Activated T-helper 9 cell treated with anti-CD3 and anti-CD28 coated beads, Interleukin-2, amount 50 U/mL, for 16 hours (primary cell): ENCODE results near the gene PCNP.
"Not testable (repeated sequence)": the region's sequence is repeated elsewhere in the genome, so short reads cannot be mapped to it uniquely, and the experiment has no call there.

Experiments
- DNase-seq: peaks from one replicate; pipeline ENCODE4 v3.0.0-alpha.2; 2020; ENCODE audit warnings: low read depth

The PCNP gene, protein sequence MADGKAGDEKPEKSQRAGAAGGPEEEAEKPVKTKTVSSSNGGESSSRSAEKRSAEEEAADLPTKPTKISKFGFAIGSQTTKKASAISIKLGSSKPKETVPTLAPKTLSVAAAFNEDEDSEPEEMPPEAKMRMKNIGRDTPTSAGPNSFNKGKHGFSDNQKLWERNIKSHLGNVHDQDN

DNA sequence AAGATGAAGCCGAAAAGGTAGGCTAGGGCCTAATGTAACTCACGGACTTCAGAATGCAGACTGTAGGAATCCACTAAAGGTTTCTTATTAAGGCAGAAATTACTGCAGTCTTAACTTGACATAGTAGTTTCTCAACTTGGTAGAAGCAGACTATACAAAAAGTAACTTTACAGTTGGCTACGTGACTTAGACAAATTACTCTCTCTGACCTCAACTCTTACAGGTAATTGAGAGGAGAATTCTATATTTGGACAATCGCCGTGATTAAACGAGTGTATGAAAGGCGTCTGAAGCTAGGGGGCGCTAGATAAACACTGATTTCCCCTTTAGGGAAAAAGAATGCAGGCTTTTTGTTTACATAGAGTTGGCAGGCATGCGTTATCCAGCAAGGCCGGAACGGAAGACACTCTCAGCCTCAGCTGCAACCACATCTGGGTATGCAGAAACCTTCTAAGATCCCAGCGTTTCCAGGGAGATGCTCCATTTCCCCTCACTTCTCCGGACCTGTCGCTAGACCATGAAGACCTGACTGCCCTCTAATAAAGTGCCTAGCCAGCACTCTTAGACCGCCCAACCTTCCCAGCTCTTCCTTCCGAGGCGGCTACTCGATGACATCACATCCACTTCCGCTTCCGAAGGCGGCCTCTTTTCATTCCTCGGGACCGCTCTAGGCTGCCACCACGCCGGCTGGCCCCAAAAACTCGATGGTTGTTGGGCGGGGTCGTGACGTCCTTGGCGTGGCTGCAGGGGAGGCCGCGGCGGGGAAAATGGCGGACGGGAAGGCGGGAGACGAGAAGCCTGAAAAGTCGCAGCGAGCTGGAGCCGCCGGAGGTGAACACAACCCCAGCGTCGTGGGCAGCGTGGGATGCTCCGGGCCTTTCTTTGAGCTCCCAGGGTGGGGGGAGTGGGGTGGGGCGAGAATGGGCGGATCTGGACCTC, at the start of gene PCNP:
Gene PCNP, plus strand, starts transcription at position 732 of the 939 bp plus-strand sequence. Its CDS starts 36 bp downstream, at position 768.
- DNase-seq = peak; percentile 97

DNA sequence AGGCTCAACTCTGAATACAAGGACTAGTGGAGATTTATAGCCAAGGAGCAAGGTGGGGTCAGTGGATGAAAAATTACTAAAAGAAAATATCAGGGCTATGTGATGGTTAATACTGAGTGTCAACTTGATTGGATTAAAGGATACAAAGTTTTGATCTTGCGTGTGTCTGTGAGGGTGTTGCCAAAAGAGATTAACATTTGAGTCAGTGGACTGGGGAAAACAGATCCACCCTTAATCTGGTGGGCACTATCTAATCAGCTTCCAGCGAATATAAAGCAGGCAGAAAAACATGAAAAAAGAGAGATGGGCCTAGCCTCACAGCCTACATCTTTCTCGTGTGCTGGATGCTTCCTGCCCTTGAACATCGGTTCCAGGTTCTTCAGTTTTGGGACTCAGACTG, 46.5 kb upstream of the PCNP start:
- DNase-seq = no peak

DNA sequence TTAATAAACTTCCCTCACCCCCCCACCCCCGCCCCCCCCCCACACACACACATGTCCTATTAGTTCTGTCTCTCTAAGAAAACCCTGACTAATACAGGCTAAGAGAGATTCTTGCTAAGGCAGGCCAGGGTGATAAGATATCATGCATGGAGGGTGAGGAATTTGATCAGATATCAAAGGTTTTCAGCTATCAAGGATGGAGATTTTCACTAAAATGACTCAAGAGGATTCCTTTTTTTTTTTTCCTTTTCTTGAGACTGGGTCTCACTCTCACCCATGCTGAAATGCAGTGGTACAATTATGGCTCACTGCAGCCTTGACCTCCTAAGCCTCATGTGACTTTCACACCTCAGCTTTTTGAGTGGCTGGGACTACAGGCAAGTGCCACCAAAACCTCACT, 46.1 kb upstream of the PCNP start:
- DNase-seq = no peak

DNA sequence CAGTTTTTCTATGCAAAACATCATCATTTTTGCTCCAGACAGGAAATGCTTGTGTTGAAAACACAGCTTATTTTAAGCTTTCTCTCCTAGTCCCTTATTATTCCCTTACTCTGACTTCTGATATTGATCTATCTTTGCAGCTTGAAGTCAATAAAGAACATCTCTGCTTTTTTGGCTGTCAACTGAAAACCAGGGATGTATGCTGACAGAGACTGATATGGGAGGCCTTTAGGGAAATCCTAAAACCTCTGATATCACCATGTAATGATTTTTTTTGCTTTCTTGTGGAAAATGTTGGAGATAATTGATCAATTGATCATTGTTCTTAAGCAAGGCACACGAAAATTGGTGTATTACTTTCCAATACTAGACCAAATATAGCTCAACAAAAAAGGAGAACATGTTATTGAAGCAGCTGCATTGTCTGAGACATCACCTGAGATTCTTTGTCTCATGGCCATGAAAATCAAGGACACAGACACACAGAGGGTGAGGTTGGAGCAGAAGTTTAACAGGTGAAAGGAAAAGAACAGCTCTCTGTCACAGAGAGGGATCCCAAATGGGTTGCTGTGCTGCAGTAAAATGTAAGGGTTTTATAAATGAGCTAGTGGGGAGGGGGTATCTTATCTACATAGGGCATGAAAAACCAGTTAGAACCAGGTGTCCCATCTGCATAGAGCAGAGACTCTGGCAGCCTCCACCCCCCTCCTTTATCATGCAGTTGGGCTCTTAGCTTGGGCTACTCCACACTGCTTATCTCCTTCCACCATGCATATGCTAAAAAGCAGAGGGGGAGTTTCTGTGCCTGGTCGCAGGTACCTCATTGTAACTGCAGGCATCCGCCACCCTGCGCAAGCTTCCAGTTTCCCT, 43.9 kb upstream of the PCNP start:
- DNase-seq = no peak

DNA sequence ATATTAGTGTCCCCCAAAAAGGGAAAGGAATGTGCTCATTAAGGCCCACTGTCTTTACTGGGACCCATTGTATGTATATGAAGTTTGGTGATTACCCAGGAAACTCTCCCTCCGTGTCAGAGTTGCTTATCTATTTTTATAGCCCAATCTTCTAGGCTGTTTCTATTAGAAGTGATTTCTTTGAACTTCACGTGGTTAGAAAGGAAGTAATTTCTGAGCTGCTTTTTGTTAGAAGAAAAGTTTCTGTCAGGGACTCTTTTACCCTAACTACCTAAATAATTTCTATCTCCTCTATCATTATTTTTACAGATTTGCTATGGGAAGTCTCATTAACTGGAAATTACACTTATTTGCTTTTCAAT, 43.3 kb upstream of the PCNP start:
- DNase-seq = no peak

DNA sequence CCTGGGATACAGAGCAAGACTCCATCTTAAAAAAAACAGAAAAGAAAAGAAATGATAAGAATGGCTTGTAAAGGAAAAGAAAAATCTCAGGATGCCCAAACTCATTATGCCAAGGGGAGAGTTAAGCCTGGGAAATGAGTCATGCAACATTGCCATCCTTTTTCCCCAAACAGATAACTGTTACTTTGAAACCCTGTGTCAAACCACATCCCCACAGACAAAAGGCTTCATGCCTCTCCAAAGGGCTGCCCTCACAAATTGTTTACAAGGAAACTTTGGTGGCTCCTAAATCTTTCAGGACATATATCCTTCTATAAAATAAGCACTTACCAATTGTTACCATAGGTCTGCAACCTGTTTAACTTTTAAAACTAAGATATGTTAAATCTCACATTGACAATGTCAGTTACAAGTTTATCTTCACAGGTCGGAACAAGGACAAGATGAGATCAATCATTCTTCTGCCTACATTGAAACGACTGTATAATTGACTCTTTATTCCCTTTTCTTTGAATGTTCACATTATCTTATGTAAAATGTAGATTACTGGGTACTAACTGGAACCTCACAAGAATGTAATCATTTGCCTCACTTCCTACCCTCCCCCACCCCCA, 42.4 kb upstream of the PCNP start:
- DNase-seq = no peak

DNA sequence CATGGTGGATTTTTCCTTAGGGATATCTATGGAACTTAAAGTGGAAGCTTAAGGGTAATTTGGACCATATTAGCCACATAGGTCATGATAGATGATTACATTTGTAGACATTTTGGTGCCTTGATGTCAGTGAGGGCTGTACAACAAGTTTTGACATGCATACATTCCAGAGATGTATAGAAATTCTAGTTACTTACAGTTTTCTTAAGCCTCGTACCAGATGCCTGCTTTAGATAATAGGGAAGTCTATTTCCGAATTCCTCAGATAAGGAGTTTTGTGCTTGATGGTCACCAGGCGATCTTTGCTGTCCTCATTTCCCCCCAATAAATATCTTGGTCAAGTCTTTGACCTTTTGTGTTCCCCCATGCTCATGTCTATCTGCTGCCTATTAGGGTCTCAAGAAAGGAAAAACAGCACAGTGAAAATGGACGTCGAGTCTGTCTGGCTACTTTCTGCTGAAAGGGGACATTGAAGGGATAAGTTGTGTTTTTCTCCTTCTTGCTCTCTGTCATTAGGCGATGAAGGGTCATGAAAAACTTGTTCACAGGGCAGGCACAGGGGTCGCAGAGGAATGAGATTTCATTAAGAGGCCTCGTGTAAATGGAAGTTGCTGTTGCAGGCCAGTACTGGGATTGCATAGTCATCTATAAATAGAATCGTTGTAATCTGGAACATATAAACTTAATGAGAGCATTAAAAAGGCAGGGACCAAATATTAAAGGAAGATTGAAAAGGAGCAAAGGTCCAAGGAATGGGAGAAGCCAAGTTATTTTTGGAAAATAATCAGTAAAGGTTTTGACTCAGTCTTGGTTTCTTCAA, 41.0 kb upstream of the PCNP start:
- no peak for DNase-seq

DNA sequence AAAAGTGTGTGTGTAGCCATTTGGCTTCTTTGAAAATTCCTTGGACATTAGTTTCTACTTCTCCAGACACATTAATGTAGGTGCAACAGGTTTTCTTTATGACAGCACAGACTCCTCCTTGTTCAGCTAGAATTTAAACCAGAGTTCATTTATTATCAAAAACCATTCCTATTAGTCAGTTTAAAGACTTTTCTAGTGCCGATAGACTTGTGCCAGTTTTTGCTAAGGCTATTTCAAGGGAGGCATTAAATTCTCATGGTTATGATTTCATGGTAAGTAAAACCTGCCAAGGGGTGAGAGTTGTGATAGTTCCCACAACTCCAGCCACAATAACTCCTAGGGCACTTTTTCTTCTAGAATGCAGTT, 40.4 kb upstream of the PCNP start:
- no peak for DNase-seq

DNA sequence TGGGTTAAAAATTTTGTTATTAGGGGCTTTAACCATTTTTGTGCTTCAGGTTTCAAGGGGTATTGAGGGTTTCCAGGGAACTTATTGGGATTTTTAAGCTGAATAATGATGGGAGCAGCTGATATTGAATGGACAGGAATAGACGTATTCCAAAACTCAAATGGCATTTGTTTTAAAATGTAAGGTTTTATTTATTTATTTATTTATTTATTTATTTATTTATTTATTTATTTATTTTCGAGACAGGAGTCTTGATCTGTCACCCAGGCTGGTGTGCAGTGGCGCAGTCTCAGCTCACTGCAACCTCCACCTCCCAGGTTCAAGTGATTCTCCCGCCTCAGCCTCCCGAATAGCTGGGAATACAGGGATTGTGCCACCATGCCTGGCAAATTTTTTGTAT, 38.8 kb upstream of the PCNP start:
- DNase-seq = no peak

DNA sequence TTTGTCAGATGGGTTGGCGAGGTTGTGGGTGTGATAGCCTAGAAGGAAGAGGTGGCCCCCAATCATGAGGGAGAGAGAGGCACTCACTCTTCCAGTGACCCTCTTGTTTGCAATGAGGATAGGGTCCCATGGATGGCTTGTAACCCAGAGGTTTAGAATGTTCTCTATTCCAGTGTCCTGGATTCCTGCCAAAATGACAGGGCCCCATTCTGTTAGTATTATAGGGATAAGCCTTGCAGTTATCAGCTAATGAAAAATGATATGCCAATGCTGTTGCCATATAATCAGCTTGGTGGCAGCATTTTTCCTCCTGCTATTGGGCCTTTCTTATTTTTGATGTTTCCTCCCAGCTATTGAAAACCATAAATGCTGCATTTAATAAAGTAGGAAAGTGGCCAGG, 37.7 kb upstream of the PCNP start:
- no peak for DNase-seq

DNA sequence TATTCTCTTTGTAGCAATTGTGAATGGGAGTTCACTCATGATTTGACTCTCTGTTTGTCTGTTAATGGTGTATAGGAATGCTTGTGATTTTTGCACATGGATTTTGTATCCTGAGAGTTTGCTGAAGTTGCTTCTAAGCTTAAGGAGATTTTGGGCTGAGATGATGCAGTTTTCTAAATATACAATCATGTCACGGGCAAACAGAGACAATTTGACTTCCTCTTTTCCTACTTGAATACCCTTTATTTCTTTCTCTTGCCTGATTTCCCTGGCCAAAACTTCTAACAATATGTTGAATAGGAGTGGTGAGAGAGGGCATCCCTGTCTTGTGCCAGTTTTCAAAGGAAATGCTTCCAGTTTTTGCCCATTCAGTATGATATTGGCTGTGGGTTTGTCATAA, 37.0 kb upstream of the PCNP start:
- DNase-seq = not testable (repeated sequence)

DNA sequence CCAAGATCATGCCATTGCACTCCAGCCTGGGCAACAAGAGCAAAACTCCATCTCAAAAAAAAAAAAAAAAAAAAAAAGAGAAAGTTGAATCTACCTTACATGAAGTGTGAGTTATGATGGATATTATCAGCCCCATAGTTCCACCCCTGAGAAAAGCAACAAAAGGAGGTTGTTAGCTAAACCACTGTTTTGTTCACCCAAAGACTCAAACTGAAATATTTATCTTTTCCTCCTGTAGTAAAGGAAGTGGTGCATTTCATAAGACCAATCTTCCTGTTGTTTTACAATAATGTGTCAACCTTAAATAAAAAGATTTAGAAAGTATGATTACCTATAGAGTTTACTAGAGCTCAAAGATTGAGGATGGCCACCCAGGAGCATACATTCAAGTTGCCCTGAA, 31.0 kb upstream of the PCNP start:
- DNase-seq = no peak

DNA sequence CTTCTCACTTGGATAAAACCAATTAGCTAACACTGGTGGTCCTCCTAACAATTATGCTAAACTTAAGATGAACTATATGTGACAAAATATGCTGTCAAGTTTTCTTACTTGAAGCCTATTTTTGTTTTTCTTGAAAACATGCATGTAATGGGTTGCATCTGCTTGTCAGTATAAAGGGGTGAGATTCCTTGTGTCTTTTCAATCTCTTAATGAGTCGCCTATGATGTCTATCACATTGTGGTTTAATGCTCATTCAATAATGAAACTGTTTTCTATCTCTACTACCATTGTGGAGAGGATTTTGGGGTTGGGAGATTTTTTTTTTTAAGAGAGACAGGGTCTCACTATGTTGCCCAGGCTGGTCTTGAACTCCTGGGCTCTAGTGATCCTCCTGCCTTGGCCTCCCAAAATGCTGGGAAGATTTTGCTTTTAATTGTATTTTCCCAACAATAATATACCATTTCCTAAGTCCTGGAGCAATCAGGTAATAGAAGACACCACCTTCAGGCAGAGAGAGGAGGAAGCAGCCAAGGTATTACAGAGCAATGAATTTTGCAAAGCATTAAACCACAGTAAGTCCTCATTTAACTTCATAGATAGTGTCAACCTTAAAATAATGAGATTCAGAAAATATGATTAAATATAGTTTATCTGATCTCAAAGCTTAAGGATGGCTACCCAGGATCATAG, 29.7 kb upstream of the PCNP start:
- DNase-seq = no peak

DNA sequence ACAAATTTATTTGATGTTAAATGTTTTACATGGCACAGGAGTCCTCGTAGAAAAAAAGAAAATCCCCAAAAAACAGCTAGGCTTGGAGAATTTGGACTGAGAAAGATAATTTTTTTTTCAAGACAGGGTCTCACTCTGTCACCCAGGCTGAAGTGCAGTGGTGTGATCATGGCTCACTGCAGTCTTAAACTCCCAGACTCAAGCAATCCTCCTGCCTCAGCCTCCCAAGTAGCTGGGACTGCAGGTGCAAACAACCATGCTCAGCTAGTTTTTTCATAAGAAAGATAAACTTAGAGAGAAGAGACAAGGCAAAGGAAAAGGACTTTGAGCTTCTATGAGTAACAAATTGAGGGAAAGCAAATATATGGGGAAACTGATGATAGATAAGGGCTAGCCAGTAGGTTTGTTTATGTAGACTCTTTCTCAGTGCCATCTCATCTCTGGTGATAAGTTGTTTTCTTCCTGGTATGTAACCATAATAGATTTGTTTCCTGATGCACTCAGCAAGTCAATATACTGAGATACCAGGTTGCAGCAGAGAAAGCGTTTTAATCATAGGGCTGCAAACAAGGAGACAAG, 25.4 kb upstream of the PCNP start:
- no peak for DNase-seq

DNA sequence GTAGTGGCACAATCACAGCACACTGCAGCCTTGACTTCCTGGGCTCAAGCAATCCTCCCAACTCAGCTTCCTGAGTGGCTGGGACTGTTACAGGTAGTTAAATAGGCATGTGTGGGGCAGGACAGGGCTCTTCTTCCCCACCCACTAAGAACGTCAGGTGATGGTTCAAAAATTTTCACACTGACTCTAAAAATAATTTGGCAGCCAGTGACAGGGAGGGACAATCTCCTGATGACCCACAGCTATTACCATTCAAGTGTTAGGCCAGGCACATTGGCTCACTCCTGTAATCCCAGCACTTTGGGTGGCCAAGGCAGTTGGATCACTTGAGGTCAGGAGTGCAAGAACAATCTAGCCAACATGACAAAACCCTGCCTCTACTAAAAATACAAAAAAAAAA, 24.5 kb upstream of the PCNP start:
- no peak for DNase-seq

DNA sequence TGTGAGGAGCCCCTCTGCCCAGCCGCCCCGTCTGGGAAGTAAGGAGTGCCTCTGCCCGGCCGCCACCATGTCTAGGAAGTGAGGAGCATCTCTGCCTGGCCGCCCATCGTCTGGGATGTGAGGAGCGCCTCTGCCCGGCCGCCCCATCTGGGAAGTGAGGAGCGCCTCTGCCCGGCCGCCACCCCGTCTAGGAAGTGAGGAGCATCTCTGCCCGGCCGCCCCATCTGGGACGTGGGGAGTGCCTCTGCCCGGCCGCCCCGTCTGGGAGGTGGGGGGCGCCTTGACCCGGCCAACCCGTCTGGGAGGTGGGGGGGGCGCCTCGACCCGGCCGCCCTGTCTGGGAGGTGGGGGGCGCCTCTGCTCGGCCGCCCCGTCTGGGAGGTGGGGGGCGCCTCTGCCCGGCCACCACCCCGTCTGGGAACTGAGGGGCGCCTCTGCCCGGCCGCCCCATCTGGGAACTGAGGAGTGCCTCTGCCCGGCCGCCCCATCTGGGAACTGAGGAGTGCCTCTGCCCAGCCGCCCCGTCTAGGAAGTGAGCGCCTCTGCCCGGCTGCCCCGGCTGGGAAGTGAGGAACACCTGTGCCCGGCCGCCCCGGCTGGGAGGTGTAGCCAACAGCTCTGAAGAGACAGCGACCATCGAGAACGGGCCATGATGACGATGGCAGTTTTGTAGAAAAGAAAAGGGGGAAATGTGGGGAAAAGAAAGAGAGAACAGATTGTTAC, 22.5 kb upstream of the PCNP start:
- not testable (repeated sequence) for DNase-seq

DNA sequence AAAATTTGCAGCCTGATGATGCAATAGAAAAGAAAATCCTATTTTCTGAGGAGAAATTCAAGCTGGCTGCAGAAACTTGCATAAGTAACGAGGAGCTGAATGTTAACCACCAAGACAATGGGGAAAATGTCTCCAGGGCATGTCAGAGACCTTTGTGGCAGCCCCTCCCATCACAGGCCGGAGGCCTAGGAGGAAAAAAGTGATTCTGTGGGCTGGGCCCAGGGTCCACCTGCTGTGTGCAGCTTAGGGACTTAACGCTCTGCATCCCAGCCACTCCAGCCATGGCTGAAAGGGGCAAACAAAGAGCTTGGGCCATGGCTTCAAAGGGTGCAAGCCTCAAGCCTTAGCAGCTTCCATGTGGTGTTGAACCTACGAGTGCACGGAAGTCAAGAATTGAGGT, 20.6 kb upstream of the PCNP start:
- DNase-seq = not testable (repeated sequence)

DNA sequence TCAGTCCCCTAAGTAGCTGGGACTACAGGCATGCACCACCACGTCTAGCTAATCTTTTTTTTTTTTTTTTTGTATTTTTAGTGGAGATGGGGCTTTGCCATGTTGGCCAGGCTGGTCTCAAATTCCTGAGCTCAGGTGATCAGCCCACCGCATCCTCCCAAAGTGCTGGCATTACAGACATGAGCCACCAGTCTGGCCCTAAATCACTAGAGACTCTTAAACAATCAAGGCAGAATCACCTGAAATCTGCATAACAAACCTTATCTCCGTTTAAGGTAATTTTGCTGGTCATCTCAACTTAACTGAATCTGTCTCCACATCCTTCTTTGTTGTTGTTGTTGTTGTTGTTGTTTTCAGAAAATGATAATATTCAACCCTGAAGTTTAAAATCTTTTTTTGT, 17.9 kb upstream of the PCNP start:
- no peak for DNase-seq

DNA sequence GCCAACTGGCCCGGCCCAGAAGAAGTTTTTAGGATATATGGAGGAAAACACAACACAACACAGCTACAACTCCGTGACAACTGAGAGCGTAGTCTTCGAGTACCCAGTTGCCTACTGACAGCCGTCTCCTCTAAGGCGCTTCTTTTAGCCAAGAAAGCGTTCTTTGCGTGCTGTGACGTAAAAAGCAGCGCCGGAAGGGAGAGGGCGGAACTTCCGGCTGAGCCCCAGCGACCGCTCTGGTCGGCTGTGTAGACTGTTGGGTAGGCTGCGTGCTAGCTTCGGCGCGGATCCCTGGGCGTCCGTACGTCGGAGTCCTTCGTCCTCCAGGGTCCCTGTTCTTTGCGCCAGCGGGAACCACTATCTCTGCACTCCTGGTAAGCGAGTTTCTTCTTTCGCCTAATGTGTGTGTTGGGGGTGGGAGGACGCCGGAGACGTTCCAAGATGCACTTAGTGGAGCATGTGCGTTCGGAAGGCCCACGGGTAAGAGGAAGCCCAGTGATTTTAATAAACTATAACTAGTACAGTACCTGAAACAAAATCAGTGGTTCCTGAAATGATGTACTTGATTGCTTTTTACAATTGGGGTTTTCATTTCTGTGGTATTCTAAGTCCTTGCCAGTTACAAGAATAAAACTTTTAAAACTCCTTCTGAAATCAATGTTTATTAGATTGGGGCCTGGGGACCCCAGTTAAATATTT, 12.2 kb upstream of the PCNP start, which contains the start of gene TRMT10C:
Gene TRMT10C, plus strand, starts transcription at position 239 of the 699 bp plus-strand sequence. CDS start 2,914 bp downstream, outside the sequence.
- DNase-seq = peak; percentile 87
